SK-N-SH (cell line): ENCODE measurements around the gene TTC17.

Source experiments
- EP300 ChIP-seq, 2 experiments: IDR thresholded peaks; 2 replicates each; pipeline versions ENCODE4 v1.4.0 to v1.6.1; 2012; ENCODE audit warnings: borderline replicate concordance in 1 of 2, low read depth in 1 of 2, low read length in 1 of 2
- EZH2phosphoT487 ChIP-seq: fragments of 200-600 bp; sonication (generic); IDR thresholded peaks from 2 replicates; pipeline ENCODE4 v1.6.1; 2017; ENCODE audit warnings: low read depth, mixed run types, mild to moderate bottlenecking, antibody characterized with exemption, moderate library complexity, borderline replicate concordance
- GATA2 ChIP-seq: sonication (generic); formaldehyde crosslinking; IDR thresholded peaks from 2 replicates; pipeline ENCODE4 v1.5.0; 2020; ENCODE audit warnings: mild to moderate bottlenecking, missing genetic modification reagents
- POLR2AphosphoS5 ChIP-seq: IDR thresholded peaks from 2 replicates; pipeline ENCODE4 v1.6.1; 2012; ENCODE audit warnings: low read depth, low read length
- REST ChIP-seq: IDR thresholded peaks from 2 replicates; pipeline ENCODE4 v1.6.1; 2012; ENCODE audit warnings: mild to moderate bottlenecking, low read depth, low read length, moderate library complexity
- RFX5 ChIP-seq: IDR thresholded peaks from 2 replicates; pipeline ENCODE4 v1.6.1; 2012; ENCODE audit warnings: mild to moderate bottlenecking, improper control_type of control experiment, low read length
- SMC3 ChIP-seq: IDR thresholded peaks from 2 replicates; pipeline ENCODE4 v1.6.1; 2012; ENCODE audit warnings: low read depth, low read length, improper control_type of control experiment
- TAF1 ChIP-seq: IDR thresholded peaks from 2 replicates; pipeline ENCODE4 v1.6.1; 2012; ENCODE audit warnings: low read depth, mild to moderate bottlenecking, low read length, moderate library complexity, borderline replicate concordance
- TEAD4 ChIP-seq: IDR thresholded peaks from 2 replicates; pipeline ENCODE4 v1.4.0; 2012; ENCODE audit warnings: mild to moderate bottlenecking, borderline replicate concordance; ENCODE audit not compliant: insufficient read depth
- YY1 ChIP-seq: IDR thresholded peaks from 2 replicates; pipeline ENCODE4 v1.4.0; 2012; ENCODE audit warnings: low read depth, mild to moderate bottlenecking
- TF ChIP-seq, protein P1 (sequence below): fragments of 200-600 bp; sonication (generic); IDR thresholded peaks from 2 replicates; pipeline ENCODE4 v1.6.1; 2017; ENCODE audit warnings: antibody characterized with exemption, mild to moderate bottlenecking, moderate library complexity
- TF ChIP-seq, protein P2 (sequence below): fragments of 150-350 bp; IDR thresholded peaks from 2 replicates; pipeline ENCODE4 v1.6.1; 2016; ENCODE audit warnings: mild to moderate bottlenecking, low read depth, low read length
- TF ChIP-seq, protein P3 (sequence below): IDR thresholded peaks from 2 replicates; pipeline ENCODE4 v1.4.0; 2012; ENCODE audit warnings: low read depth

DNA sequence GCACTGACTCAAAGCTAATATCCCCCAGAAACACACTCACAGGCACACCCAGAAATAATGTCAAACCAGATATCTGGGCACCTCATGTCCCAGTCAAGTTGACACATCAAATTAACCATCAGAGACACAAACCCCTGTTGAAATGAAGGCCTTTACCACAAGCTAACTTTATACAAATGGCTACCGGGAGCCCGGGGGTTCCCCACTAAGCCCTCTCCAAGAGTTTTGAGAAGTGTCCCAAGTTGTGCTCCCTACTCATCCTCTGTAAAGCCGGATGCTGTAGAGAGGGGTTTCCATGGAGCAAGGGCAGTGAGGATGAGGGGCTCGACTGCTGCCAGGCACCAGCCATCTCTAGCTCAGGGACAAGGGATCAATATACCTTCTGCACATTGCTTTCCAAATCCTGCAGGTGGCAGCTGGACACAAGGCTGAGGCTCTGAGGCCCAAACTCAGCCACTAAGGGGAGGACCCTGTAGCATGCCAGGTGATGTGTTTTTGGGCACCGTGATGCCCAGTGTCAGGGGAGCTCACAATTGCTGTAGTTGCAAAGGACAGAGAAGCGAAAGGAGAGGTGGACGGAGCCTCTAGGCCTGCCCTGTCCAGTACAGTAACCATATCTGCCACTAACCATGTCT lies 145.7 kb downstream of the TTC17 start:
- TF ChIP-seq, protein P1, sequence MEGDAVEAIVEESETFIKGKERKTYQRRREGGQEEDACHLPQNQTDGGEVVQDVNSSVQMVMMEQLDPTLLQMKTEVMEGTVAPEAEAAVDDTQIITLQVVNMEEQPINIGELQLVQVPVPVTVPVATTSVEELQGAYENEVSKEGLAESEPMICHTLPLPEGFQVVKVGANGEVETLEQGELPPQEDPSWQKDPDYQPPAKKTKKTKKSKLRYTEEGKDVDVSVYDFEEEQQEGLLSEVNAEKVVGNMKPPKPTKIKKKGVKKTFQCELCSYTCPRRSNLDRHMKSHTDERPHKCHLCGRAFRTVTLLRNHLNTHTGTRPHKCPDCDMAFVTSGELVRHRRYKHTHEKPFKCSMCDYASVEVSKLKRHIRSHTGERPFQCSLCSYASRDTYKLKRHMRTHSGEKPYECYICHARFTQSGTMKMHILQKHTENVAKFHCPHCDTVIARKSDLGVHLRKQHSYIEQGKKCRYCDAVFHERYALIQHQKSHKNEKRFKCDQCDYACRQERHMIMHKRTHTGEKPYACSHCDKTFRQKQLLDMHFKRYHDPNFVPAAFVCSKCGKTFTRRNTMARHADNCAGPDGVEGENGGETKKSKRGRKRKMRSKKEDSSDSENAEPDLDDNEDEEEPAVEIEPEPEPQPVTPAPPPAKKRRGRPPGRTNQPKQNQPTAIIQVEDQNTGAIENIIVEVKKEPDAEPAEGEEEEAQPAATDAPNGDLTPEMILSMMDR, result peak; percentile 39
- TF ChIP-seq, protein P2, sequence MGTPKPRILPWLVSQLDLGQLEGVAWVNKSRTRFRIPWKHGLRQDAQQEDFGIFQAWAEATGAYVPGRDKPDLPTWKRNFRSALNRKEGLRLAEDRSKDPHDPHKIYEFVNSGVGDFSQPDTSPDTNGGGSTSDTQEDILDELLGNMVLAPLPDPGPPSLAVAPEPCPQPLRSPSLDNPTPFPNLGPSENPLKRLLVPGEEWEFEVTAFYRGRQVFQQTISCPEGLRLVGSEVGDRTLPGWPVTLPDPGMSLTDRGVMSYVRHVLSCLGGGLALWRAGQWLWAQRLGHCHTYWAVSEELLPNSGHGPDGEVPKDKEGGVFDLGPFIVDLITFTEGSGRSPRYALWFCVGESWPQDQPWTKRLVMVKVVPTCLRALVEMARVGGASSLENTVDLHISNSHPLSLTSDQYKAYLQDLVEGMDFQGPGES, result no peak
- TF ChIP-seq, protein P3, sequence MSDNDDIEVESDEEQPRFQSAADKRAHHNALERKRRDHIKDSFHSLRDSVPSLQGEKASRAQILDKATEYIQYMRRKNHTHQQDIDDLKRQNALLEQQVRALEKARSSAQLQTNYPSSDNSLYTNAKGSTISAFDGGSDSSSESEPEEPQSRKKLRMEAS, result no peak
- TF ChIP-seq POLR2AphosphoS5 (no peak), TEAD4 (no peak), YY1 (no peak), REST (no peak), SMC3 (peak; percentile 35; the same call in 1 of the 2 replicates), EZH2phosphoT487 (no peak), TAF1 (no peak), EP300 (IDR thresholded peaks at IDR 0.05; ENCODE audit: borderline replicate concordance in 1 of 2, low read depth in 1 of 2, low read length in 1 of 2) (no peak), GATA2 (CRISPR knock-in tag) (no peak), RFX5 (no peak)
